ENCODE measurements around the gene OLFM2. TPM values are rescaled to one million over a fixed set of nuclear protein-coding genes. Genes with fewer than 3 reads are reported as not detected.
"Not testable (repeated sequence)": the region's sequence is repeated elsewhere in the genome, so short reads cannot be mapped to it uniquely, and the experiment has no call there.

OLFM2 gene
- polyA plus RNA-seq, 1 experiment, result 4.8 TPM

DNA sequence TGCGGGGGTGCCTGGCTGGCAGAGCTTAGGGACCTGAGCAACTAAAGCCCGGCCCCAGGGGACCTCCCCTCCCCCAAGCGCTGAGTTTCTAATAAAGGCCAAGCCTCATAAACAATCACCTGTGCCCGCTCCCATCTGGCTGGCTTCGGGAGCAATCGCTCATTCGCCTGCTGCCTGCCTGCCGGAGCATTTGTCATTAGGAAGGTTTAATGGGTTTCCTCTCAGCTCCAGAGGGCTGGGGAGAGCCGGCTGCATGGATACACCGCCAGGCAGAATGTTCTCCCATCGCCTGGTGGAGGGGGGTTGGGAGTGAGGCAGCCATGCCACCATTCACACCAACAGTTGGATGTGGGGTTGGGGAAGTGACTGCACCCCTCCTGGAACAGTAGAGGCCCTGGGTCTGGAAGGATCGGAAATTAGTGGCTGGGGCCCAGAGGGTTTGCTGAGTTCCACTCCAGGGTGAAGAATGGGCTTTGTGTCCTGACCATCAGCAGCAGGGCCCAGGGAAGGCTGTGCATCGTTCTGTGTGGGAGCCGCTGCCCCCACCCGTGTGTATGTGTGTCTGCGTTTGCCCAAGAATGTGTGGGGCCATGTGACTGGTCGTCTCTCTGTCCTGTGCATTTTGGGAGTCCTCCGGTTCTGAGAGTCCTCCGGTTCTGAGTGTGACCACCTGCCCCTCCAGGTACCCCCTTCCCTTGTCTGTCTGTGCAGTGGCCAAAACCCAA is 85.9 kb downstream of the OLFM2 start:
- H3K27me3 ChIP-seq (ENCODE audit: control insufficient read depth, insufficient read depth, low read length), result no peaks in the 10 kb centered on the region
- no peak overlapping the region for H3K4me3 ChIP-seq (ENCODE audit: low read depth, low read length)
- ChIA-PET CTCF (no interaction called here), POLR2A (interaction anchor here (0.6 kb wide), 1 partner anchor 782 kb away, joined by 3 read pairs; no protein-coding TSS in a partner anchor)
- DNase-seq (ENCODE audit: low read depth, low spot score), result no peak
- H3K9me3 ChIP-seq (ENCODE audit: control insufficient read depth, insufficient read depth, low read length), result peaks cover 9% of the 10 kb centered on the region
- H3K27ac ChIP-seq (ENCODE audit: low read depth, low read length), result no peak overlapping the region
- TF ChIP-seq, protein P1, sequence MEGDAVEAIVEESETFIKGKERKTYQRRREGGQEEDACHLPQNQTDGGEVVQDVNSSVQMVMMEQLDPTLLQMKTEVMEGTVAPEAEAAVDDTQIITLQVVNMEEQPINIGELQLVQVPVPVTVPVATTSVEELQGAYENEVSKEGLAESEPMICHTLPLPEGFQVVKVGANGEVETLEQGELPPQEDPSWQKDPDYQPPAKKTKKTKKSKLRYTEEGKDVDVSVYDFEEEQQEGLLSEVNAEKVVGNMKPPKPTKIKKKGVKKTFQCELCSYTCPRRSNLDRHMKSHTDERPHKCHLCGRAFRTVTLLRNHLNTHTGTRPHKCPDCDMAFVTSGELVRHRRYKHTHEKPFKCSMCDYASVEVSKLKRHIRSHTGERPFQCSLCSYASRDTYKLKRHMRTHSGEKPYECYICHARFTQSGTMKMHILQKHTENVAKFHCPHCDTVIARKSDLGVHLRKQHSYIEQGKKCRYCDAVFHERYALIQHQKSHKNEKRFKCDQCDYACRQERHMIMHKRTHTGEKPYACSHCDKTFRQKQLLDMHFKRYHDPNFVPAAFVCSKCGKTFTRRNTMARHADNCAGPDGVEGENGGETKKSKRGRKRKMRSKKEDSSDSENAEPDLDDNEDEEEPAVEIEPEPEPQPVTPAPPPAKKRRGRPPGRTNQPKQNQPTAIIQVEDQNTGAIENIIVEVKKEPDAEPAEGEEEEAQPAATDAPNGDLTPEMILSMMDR (IDR thresholded peaks at IDR 0.05; ENCODE audit: low read depth, low read length), result no peak

DNA sequence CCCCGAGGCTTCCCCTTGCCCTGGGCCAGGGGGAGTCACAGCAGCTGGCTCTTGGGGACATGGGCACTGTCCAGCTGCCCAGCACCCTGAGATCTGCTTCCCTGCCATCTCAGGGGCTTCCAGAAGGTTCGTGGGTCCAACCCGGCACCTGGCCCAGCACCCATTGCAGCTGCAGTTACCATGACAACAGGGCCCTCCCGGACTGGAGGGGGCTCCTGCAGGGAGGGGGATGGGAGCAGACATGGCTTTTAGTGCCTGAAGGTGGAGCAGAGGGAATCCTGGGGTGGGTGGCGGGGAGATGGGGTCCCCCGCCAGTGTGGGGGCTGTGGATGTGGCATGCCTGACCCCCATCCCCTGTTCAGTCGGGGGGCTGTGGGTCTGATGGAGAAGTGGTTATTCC is 86.5 kb downstream of the OLFM2 start:
- TF ChIP-seq, protein P1 (IDR thresholded peaks at IDR 0.05; ENCODE audit: low read depth, low read length), result no peak
- Histone ChIP-seq H3K27me3 (ENCODE audit: control insufficient read depth, insufficient read depth, low read length) (no peaks in the 10 kb centered on the region), H3K4me3 (ENCODE audit: low read depth, low read length) (no peak overlapping the region), H3K27ac (ENCODE audit: low read depth, low read length) (no peak overlapping the region), H3K9me3 (ENCODE audit: control insufficient read depth, insufficient read depth, low read length) (peaks cover 9% of the 10 kb centered on the region)
- DNase-seq (ENCODE audit: low read depth, low spot score), result no peak
- CTCF ChIA-PET, result no interaction called here
- POLR2A ChIA-PET, result interaction anchor here (0.6 kb wide), 1 partner anchor 782 kb away, joined by 3 read pairs; no protein-coding TSS in a partner anchor

DNA sequence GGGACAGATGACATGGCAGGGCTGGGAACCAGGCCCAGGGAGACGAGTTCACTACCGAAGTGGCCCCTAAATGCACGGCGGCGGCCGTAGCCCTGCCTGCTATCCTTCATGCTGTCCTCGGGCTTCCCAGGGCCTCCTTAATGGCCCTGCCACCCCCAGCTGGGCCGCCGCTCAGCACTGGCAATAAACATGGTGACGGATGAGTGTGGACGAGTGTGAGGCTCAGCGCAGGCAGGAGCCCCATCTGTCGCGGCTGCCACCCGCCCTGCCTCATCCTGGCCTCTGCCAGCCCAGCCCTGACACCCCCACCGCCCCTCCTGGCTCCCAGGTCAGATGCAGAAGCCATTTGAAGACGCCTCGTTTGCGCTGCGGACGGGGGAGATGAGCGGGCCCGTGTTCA is 87.6 kb downstream of the OLFM2 start:
- TF ChIP-seq, protein P1 (IDR thresholded peaks at IDR 0.05; ENCODE audit: low read depth, low read length), result no peak
- POLR2A ChIA-PET, result no interaction called here

DNA sequence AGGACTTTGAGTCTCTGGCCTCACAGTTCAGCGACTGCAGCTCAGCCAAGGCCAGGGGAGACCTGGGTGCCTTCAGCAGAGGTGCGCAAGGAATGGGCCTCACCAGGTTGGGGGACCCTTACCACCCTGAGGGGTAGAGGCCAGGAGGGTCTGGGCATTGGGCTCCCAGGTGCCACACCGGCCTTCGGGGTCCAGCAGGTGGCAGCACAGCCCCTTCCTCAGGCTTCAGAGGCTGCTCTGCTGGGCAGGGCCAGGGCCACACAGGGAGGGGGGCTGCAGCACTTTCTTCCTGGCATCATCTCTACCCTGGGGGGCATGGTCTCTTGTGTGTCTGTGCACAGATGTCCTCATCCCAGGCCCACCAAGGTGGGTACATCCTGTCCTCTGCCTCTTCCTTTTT is 88.3 kb downstream of the OLFM2 start:
- H3K27ac ChIP-seq (ENCODE audit: low read depth, low read length), result no peak overlapping the region
- no peak for DNase-seq (ENCODE audit: low read depth, low spot score)
- H3K4me3 ChIP-seq (ENCODE audit: low read depth, low read length), result no peak overlapping the region
- no peaks in the 10 kb centered on the region; the same call in 1 of the 2 replicates for H3K9me3 ChIP-seq (ENCODE audit: control insufficient read depth, insufficient read depth, low read length)
- ChIA-PET CTCF (interaction anchor here (0.8 to 1.3 kb wide), 6 partner anchors 11 to 220 kb away, joined by 3 to 13 read pairs (median 5); partner anchors contain the start of genes PIN1 and UBL5), POLR2A (no interaction called here)
- no peaks in the 10 kb centered on the region for H3K27me3 ChIP-seq (ENCODE audit: control insufficient read depth, insufficient read depth, low read length)
- TF ChIP-seq, protein P1 (IDR thresholded peaks at IDR 0.05; ENCODE audit: low read depth, low read length), result peak; percentile 49

More for the DNA sequence above, 87.6 kb downstream of the OLFM2 start:
- Histone ChIP-seq H3K9me3 (ENCODE audit: control insufficient read depth, insufficient read depth, low read length) (no peaks in the 10 kb centered on the region; the same call in 1 of the 2 replicates), H3K27ac (ENCODE audit: low read depth, low read length) (no peak overlapping the region), H3K4me3 (ENCODE audit: low read depth, low read length) (no peak overlapping the region), H3K27me3 (ENCODE audit: control insufficient read depth, insufficient read depth, low read length) (no peaks in the 10 kb centered on the region)
- no peak for DNase-seq (ENCODE audit: low read depth, low spot score)
- CTCF ChIA-PET, result no interaction called here

DNA sequence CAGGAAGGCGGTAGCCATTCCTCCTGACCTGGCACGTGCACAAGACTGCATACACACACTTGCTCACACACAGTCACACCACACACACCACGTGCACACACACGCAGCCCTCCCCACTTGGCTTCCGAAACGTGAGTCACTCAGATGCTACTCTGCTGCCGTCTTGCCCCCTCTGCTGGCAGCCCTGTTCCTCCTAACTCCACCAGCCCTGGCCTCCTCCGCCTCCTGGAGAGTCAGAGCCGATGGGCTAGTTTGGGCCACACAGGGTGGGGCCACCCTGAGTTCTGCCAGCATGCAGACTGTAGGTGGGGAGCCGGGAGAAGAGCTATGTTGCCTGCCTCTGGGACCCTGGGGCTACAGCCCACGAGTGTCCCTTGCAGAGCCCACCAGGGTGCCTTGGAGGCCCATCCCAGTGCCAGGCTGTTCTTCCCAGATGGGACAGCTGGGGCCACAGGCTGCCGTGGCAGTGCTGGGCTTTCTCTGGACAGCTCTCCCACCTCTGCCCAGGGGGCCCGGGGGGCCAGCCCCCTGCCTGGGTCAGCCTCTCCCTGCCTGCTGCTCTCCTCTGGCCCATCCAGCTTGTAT is 89.1 kb downstream of the OLFM2 start:
- CTCF ChIA-PET, result interaction anchor here (0.6 to 1.3 kb wide), 13 partner anchors 10 to 228 kb away, joined by 3 to 13 read pairs (median 4); partner anchors contain the start of genes PIN1 and UBL5
- no peaks in the 10 kb centered on the region; the same call in 1 of the 2 replicates for H3K9me3 ChIP-seq (ENCODE audit: control insufficient read depth, insufficient read depth, low read length)
- TF ChIP-seq, protein P1 (IDR thresholded peaks at IDR 0.05; ENCODE audit: low read depth, low read length), result peak; percentile 89
- H3K27ac ChIP-seq (ENCODE audit: low read depth, low read length), result peak overlapping the region; percentile 82
- peak; percentile 90 for DNase-seq (ENCODE audit: low read depth, low spot score)
- POLR2A ChIA-PET, result no interaction called here
- no peaks in the 10 kb centered on the region for H3K27me3 ChIP-seq (ENCODE audit: control insufficient read depth, insufficient read depth, low read length)
- no peak overlapping the region for H3K4me3 ChIP-seq (ENCODE audit: low read depth, low read length)

DNA sequence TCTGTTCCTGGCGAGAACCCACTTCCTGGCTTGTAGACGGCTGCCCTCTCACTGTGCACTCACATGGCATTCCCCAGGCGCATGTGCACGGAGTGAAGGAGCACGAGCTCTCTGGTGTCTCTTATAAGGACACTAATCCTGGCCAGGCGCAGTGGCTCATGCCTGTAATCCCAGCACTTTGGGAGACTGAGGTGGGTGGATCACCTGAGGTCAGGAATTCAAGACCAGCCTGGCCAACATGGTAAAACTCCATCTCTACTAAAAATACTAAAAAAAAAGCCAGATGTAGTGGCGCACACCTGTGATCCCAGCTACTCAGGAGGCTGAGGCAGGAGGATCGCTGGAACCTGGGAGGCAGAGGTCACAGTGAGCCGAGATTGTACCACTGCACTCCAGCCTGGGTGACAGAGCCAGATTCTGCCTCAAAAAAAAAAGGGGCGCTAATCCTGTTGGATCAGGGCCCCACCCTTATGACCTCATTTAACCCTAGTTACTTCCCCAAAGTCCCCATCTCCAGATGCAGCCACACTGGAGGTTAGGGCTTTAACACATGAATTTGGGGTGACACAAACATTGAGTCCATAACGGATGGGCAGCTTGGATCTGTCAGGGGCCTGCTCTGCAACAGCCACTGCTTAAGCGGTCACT is 92.6 kb downstream of the OLFM2 start:
- DNase-seq (ENCODE audit: low read depth, low spot score); H3K27me3 ChIP-seq (ENCODE audit: control insufficient read depth, insufficient read depth, low read length); H3K4me3 ChIP-seq (ENCODE audit: low read depth, low read length); H3K9me3 ChIP-seq (ENCODE audit: control insufficient read depth, insufficient read depth, low read length); H3K27ac ChIP-seq (ENCODE audit: low read depth, low read length); POLR2A ChIA-PET: not testable (repeated sequence)
- CTCF ChIA-PET, result interaction anchor here (0.9 kb wide), 1 partner anchor 8 kb away, joined by 4 read pairs; the partner anchor contains the start of gene PIN1
